Measurements from ENCODE around the gene EHMT1.

Gene EHMT1

DNA sequence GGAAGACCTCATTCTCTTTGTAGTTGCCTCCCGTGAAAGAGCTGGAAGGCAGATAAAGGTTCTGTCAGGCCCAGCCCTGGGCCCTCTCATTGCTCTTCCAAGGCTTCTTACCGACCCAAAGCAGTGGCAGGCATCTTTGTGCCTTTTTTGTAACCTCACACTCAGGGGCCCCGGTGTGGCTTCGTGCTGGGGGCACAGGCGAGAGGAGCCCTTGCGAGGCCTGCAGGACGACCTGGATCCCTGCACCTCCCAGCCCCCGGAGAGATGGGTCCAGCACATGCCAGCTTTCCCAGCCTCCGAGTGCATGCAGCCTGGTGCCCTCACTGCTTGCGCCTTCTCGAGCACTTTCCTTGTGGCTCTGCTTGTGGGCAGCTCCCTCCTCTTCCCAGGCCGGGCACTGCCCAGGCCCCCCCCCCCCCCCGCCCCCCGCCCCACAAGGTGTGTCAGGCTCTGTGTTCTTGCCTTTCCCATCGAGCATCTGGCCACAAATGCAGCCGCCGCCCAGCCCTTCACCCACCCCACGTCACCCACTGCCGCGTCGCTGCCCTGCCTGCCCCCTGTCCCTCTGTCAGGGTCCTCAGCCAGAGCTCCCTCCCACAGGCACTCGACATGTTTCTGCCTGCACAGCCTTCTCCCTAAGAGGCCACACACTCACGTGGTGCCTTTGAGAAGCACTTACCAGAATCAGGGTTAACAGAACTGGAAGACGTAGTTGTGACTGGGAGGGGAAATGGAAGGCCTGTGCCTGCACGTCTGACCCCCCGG lies 195.0 kb downstream of the EHMT1 start:
- no peak for DNase-seq

DNA sequence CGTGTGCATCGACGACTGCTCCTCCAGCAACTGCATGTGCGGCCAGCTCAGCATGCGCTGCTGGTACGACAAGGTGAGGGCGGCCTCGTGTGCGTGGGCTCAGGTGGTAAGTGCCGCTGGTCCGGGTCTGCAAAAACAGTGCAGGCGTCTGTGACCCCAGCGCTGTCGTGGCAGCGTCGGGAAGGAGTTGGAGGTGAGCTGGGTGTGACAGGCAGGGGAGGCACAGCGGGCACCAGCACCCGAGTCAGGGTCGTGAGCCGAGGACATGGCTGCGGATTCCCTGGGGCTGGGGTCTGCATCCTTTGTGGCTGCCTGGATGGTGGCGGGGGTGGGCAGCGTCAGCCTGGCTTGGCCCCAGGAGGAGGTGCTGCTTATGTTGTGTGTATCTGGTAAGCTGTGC lies 195.6 kb downstream of the EHMT1 start:
- no peak for DNase-seq

- no peak for DNase-seq
Measured at GRCh38 chr9:137814841-137815240, 196.0 kb downstream of the EHMT1 start.

DNA sequence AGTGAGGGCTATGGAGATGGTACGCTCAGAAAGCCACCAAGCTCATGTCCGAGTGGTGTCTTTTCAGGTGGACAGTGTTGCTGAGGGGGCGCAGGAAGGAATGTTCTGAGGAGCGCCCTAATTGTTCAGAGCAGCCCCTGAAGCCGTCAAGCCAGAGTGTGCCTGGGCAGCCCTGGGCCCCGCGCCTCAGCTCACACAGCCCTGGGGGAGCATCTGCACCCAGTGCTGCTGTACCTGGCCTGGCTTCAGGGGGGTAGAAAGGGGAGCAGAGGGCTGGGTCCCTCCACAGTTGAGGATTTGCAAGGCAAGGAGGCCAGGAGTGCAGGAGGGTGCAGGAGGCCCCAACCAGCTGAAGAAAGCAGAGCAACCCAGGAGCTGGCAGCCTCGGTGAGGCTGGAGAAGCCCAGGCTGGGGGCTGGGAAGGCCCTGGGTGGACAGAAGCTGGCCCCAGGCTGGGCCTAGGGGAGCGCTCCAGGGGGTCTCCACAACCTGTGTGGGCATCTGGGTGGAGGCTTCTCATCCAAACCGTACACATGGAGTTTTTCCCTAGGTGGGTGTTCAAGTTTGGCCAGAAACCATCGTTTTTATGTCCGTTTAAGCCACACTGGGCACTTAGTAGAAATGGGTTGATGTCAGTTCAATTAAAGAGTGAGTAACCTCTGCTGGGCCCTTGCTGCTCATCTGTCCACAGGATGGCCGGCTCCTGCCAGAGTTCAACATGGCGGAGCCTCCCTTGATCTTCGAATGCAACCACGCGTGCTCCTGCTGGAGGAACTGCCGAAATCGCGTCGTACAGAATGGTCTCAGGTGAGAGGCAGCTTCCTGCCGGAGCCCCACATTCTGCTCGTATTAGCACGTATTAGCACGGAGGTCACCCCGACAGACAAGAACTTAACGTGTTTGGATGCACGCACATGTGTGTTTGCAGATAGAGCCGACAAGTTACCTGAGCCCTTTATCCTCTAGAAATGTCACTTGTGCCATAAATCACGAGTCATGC lies 196.8 kb downstream of the EHMT1 start:
- no peak for DNase-seq

- DNase-seq, result no peak
Measured at GRCh38 chr9:137816531-137817235, 197.9 kb downstream of the EHMT1 start.

GRCh38 chr9:137817236-137818200 lies 198.7 kb downstream of the EHMT1 start:
- no peak for DNase-seq

DNA sequence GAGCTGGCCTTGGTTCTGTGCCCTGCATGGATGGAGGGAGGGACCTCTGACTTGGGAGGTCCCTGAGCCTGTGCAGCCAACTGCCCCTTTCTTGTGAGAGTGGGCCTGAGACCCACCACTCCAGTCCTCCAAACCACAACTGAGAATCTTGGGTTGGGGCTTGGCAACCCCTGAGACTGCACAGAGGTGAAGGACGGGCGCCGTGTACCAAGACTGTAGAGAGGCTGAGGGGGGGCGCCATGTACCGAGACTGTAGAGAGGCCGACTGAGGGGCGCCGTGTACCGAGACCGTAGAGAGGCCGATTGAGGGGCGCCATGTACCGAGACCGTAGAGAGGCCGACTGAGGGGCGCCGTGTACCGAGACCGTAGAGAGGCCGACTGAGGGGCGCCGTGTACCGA lies 199.5 kb downstream of the EHMT1 start:
- DNase-seq, result no peak

GRCh38 chr9:137820161-137820855 lies 201.5 kb downstream of the EHMT1 start:
- DNase-seq, result no peak

- DNase-seq, result no peak
Measured at GRCh38 chr9:137823986-137824771, 205.4 kb downstream of the EHMT1 start.

DNA sequence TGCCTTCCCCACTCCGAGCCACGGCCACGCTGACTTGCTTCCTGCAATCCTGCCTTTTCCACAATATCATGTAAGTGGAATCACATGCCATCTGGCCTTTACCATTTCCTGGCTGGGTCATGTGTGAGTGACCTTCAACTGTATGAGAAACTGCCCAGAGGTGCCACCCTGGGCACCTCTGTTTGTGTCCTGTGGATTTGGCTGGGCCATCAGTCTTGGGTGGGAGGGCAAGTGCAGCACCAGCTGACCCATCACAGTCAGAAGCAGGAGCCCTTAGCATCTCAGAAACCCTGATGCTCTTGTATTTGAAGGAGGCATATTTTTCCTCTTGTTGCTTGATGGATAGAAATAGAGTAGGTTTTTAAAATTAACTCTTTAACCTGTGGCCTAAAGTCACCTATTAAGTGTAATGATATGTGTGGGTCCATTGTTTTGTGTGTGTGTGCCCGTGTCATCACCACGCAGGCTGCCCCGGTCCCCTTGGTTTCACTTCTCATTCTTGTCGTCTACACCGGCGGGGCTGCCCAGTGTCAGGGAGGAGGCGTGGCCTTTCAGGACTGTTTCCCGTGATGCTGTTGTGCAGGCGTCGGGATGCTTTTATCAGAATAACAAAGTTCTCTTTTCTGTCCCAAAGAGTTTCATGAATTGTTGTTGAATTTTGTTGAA lies 206.7 kb downstream of the EHMT1 start:
- DNase-seq, result no peak

- DNase-seq, result no peak
Measured at GRCh38 chr9:137827908-137828526, 209.2 kb downstream of the EHMT1 start.

DNA sequence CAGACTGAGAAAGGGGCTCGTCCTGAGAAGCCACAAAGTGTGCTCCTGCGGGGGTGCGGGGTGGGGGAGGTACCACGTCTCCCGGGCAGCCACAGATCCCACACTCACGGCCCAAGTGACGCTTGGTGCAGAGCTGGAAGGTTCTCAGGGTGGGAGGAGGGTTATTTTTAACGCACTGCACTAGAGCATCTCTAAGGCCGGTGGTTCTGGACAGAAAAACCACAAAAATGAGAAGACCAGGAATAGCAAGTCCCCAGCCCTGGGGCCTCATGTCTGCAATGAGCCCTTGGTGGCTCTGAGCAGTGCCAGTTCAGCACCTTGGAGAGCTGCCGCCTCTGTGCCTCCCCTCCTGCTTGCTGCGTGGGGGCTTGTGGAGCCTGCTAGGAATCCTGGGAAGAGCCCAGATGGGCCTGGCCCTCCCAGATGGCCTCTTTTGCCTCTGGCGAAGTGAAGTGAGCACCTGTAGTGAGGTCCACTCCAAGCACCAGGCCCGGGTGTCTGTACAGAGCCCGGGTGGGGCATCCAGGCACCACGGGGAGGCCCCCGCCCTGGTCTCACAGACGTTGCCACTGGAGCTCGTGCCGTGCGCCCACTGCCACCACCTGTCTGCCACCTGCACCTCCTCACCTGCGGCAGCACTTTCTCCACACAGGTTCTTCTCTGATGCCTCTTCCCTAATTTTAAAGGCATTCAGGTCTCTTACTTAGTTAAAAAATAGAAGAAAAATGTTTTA lies 209.9 kb downstream of the EHMT1 start:
- DNase-seq, result no peak

- DNase-seq, result no peak
Measured at GRCh38 chr9:137829260-137829996, 210.6 kb downstream of the EHMT1 start.

- DNase-seq, result no peak
Measured at GRCh38 chr9:137832191-137832700, 213.4 kb downstream of the EHMT1 start.

DNA sequence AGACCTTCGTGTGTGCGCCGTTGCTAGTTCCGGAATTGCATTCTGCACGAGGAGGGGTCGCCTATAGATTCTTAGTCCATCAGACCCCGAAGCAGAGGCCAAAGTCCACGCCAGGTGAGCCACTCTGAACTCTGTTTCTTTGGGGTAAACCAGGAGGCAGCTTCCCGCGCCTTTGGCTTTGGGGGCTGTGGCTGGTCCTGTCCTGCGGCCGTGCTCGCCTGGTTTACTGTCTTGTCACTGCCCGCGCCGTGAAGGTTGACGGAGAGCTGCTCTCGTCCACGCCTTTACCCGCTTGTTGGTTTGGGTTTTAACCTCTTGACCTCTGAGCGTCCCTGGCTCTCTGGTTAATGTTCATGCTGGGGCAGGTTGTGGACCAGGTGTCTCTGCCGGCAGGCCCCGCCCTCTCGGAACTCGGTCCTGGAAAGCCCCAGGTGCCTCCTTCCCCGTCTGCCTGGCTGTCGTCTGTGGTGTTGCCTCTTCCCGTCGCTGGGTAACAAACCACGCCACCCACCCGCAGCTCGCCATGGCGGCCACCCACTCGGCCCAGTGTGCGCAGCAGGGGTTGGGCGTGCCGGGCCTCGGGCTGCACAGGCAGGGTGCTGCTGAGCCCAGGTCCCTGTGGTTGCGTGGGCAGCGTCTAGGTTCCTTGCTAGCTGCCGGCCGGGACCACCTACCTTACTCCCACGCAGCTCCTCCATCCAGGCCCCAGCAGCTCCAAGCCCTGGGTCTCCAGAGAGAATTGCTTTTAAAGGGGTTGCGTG lies 214.2 kb downstream of the EHMT1 start:
- no peak for DNase-seq

DNA sequence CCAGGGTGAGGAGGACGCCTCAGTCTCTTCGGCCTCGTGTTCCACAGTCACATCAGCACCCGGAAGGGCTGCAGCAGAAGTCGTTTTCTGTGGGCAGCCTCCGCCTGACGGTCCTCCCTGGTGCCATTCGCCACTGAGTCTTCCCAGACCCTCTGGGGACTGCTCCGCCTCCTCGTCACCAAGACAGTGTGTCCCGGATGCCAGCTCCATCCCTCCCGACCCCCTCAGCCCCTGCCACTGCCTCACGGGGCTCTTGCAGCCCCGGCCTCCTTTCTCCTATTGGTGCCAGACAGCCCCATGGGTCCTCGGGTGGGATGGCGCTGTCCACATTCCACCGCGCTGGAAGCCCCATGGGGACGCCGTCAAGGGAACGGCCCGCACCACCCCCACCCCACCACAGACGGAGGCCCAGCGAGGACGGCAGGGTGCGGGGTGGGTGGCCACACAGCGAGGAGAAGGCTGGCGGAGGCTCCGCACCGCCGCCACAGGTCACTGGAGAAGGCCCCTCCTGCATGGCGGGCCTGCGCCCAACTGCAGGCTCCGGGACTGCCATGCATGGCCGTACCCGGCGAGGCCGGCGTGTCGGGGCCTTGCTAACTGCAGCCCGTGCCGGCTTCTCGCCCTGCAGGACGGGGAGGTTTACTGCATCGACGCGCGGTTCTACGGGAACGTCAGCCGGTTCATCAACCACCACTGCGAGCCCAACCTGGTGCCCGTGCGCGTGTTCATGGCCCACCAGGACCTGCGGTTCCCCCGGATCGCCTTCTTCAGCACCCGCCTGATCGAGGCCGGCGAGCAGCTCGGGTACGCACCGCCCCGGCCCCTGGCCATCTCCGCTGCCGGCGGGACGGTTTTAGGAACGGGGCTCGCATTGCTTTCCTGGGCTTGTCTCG lies 215.2 kb downstream of the EHMT1 start:
- no peak for DNase-seq

Measured in NCI-H69 (cell line).